NCI-H1417 treated with DMSO at 0.1 percent for 48 hours (cell line): ENCODE measurements around the gene CYP2J2.
"Not testable (repeated sequence)": the region's sequence is repeated elsewhere in the genome, so short reads cannot be mapped to it uniquely, and the experiment has no call there.

Experiments
- DNase-seq: peaks from one replicate; lab custom pipeline; 2025; lab: John Stamatoyannopoulos, UW

The CYP2J2 gene

GRCh38 chr1:59866462-59866861 is 60.1 kb downstream of the CYP2J2 start:
- DNase-seq, result no peak

GRCh38 chr1:59857679-59858354 is 68.8 kb downstream of the CYP2J2 start:
- DNase-seq, result no peak

DNA sequence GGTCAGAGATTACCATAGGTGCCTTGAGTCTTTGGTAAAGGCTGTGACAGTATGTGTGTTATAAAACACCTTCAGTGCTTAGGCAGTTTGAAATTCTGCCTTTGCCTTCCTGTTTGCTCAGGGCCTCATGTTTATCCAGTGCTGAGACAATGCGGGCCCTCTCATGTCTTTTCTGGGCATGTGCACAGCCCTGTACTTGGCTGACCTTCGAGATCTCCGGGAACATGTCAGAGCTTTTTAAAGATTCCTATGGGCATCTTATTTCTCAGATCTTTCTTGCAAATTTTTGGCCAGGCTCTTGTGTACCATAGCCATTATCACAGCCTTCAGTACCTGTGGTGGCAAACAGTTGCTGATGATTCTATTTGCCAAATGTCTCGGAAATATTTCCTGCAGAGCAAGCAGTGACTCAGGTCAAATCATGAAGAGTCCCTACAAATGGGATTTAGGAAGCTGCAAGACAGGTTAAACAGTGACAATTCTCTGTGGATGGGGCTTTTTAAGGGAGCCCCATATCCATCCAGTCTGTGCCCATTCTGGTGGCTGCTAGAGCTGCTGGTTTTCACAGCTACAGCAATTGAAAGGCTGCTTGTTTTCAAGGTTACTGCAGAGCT is 69.7 kb downstream of the CYP2J2 start:
- DNase-seq, result no peak

DNA sequence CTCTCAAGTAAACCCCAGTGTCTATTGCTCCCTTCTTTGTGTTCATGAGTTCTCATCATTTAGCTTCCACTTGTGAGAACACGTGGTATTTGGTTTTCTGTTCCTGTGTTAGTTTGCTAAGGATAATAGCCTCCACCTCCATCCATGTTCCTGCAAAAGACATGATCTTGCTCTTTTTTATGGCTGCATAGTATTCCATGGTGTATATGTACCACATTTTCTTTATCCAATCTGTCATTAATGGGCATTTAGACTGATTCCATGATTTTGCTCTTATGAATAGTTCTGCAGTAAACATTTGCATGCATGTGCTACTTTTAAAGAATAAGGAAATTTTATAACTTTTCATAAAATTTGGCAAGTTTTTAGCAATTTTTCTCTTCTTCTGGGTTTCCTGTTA is 71.3 kb downstream of the CYP2J2 start:
- DNase-seq, result not testable (repeated sequence)

GRCh38 chr1:59852117-59852516 is 74.5 kb downstream of the CYP2J2 start:
- DNase-seq, result no peak

- no peak for DNase-seq
These were observed 79.7 kb downstream of the CYP2J2 start for GRCh38 chr1:59846895-59847282.

DNA sequence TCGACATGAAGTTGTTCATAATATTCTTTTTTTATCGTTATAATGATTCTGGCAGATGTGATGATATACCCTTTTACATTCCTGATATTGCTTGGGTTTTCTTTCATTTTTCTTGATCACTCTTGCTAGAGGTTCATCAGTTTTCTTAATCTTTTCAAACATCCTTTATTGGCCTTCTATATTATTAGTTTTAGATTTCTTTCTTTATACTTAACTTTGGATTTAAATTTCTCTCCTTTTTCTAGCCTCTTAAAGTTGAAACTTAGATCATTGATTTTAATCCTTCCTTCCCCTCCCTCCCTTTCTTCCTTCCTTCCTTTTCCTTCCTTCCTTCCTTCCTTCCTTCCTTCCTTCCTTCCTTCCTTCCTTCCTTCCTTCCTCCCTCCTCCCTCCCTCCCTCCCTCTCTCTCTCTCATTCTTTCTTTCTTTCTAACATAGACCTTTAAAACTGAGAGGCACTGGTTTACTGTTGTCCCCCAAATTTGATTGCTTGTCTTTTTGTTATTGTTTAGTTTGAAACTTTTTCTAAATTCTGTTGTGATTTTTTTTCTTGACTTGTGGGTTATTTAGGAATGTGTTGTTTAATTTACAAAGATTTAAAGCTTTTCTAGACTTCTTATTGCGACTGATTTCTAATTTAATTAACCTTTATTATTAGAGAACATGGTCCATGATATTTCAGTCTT is 80.2 kb downstream of the CYP2J2 start:
- no peak for DNase-seq

DNA sequence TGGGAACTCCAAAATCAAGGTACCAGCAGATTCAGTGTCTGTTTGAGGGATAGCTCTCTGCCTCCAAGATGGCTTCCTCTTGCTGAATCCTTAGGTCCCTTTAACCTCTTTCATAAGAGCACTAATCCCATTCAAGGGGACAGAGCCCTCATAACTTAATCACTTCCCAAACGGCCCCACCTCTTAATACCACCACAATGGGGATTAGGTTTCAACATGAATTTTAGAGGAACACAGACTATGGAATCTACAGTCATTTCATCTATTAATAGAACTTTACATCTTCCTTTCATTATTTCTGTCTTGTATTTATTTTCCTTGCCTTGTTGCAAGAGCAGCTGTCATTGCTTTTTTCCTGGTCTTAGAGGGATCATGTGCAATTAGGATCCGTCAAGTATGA is 81.5 kb downstream of the CYP2J2 start:
- DNase-seq, result no peak
